Measurements from ENCODE around the gene CLTC.

DNA sequence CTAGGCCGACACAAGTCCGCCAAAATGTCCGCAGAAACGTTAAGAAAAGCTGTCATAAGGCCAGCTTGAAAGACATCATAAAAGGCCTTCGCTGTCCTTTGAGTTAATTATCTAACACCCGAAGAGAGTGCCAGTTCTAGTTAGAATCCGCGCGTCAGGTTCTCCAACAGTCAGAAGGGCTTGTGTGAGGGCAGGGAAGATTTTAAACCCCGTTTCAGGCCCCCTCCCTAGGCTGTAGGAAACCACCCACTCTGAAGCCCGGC, 729 bp upstream of the CLTC start:
- TF ChIP-seq ESRRA (IDR thresholded peaks at IDR 0.05; ENCODE audit: borderline replicate concordance, low read length) = no peak
- TF ChIP-seq POLR2AphosphoS2 (conservative IDR thresholded peaks at IDR 0.05; ENCODE audit: low read length) = no peak; the same call in 1 of the 2 replicates
- TF ChIP-seq CBX2 (IDR thresholded peaks at IDR 0.05; ENCODE audit: borderline replicate concordance, low read depth) = no peak
- no peak for TF ChIP-seq POLR2A (IDR thresholded peaks at IDR 0.05; ENCODE audit: low read length)
- TF ChIP-seq, protein P1, sequence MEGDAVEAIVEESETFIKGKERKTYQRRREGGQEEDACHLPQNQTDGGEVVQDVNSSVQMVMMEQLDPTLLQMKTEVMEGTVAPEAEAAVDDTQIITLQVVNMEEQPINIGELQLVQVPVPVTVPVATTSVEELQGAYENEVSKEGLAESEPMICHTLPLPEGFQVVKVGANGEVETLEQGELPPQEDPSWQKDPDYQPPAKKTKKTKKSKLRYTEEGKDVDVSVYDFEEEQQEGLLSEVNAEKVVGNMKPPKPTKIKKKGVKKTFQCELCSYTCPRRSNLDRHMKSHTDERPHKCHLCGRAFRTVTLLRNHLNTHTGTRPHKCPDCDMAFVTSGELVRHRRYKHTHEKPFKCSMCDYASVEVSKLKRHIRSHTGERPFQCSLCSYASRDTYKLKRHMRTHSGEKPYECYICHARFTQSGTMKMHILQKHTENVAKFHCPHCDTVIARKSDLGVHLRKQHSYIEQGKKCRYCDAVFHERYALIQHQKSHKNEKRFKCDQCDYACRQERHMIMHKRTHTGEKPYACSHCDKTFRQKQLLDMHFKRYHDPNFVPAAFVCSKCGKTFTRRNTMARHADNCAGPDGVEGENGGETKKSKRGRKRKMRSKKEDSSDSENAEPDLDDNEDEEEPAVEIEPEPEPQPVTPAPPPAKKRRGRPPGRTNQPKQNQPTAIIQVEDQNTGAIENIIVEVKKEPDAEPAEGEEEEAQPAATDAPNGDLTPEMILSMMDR (IDR thresholded peaks at IDR 0.05) = no peak
- no peak for TF ChIP-seq ZC3H11A (IDR thresholded peaks at IDR 0.05)
- no peak for TF ChIP-seq MYC (IDR thresholded peaks at IDR 0.05; ENCODE audit: borderline replicate concordance, low read length)
- TF ChIP-seq EHF (CRISPR knock-in tag; IDR thresholded peaks at IDR 0.05) = no peak
- TF ChIP-seq FOXS1 (CRISPR knock-in tag; IDR thresholded peaks at IDR 0.05) = no peak
